Panc1 (cell line): ENCODE data around the gene FBXL15.

Experiments
- CTCF ChIP-seq: fragments of 450-650 bp; IDR thresholded peaks from 2 replicates; pipeline ENCODE4 v1.5.1; 2017; ENCODE audit warnings: mild to moderate bottlenecking
- POLR2AphosphoS5 ChIP-seq: IDR thresholded peaks from 2 replicates; pipeline ENCODE4 v1.6.1; 2012; ENCODE audit warnings: mild to moderate bottlenecking, low read depth, low read length, moderate library complexity
- SIN3A ChIP-seq: IDR thresholded peaks from 2 replicates; pipeline ENCODE4 v1.6.1; 2012; ENCODE audit warnings: low read depth, mild to moderate bottlenecking, low read length, moderate library complexity, borderline replicate concordance; ENCODE audit not compliant: insufficient read depth
- TCF7L2 ChIP-seq: IDR thresholded peaks from 2 replicates; pipeline ENCODE4 v1.6.1; 2011; ENCODE audit warnings: mild to moderate bottlenecking, low read depth, low read length, inconsistent platforms

- TF ChIP-seq CTCF (no peak), POLR2AphosphoS5 (no peak), SIN3A (no peak), TCF7L2 (no peak)
Measured at GRCh38 chr10:102436312-102436711, 15.7 kb downstream of the FBXL15 start.
